HG02588 (cell line): ENCODE data around the gene SMARCC1.

Source experiments
- ATAC-seq: cut with Tn5 transposase; IDR thresholded peaks from one replicate; pipeline ENCODE4 v1.9.1; 2021; ENCODE audit warnings: mild to moderate bottlenecking, moderate library complexity; ENCODE audit not compliant: unreplicated experiment

The SMARCC1 gene

DNA sequence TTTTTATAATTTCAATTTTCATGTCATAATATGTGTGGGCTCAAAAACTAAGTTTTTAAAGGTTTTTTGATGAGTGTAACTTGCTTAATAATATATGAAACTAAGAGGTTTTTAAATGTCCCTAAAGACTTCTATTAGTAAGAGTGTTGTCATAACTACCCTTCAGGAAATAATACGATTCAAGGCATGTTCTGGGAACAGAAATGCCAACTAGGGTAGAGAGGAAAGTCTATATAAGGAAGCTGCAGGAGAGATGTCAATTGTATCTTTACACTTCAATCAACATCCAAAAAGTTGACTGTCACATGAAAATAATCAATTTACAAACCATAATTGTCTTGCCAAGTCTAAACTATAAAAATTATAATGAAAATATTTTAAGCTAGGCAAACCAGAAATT lies 76.3 kb downstream of the SMARCC1 start:
- no peak for ATAC-seq

DNA sequence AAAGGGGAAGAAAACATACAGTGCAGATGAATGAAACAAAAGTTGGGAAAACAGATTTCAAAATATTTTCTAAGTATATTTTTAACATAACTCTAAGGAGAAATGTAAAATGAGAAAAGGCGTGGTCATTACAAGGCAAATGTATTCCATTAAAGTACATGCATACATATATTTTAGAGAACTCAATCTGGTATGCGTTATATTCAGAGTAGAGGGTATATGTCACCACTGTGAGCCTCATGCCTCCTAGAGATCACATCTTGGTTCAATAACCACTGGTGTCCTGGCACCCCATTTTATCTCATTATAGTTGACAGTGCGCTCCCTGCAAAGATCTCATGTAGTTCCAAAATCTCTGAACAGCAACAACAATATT lies 77.5 kb downstream of the SMARCC1 start:
- ATAC-seq = no peak

DNA sequence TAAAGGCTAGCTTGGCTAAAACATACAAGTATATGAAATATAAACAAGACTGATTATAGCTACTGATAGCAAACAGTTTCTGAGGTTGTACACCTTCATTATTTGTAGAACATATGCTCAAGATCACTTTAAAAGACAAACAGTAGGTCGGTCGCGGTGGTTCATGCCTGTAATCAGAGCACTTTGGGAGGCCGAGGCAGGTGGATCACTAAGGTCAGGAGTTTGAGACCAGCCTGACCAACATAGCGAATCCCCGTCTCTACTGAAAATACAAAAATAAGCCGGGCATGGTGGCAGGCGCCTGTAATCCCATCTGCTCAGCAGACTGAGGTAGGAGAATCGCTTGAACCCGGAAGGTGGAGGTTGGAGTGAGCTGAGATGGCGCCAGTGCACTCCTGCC lies 80.3 kb downstream of the SMARCC1 start:
- ATAC-seq = no peak

DNA sequence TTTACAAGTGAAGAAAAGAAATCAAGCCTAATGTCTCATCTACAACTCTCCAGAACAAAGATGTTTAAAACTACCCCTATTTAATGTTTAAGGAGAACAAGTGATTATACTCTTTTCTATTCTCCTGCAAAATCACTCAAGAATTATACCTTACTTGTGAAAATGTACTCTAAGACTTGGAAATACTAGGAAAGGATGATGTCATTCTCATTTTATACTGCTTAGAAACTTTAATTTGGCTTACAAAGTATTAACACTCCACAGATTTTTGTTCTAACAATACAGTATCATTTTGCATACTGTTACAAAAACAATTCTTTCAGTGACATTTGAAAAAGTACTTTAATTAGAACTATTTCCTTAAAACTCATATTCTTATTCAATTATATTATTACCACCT lies 89.5 kb downstream of the SMARCC1 start:
- ATAC-seq = no peak

DNA sequence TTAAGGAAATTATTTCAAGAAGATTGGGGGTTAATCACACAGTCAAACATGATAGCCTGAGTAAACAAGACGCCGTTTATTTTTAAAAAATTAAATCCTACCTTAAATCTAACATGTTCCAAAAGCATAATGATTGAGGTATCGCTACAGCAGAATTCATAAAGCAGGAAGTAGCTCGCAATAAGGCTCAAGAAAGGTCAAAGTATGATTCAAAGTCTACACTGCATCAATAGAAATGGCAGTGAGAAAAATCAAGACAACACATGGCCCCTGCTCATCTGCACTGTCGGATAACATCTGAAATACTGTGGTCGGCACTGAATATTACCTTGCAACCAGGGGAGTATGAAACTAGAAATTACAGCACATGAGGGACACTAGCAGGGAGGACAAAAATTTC lies 93.2 kb downstream of the SMARCC1 start:
- no peak for ATAC-seq

DNA sequence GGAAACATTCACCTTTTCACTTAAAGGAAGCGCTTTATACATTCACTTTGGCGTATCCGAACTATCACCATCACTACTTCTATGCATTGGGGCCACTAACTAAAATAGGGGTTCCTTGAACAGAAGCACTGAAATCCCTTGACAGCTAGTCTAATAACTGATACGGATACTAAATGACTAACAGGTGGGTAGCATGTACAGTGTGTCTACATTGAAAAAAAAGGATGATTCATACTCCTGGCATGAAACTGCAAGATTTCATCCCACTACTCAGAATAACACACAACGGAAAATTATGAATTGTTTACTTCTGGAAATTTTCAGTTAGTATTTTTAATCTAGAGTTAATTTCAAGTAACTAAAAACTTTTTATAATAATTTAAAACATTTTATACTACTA lies 96.7 kb downstream of the SMARCC1 start:
- no peak for ATAC-seq

DNA sequence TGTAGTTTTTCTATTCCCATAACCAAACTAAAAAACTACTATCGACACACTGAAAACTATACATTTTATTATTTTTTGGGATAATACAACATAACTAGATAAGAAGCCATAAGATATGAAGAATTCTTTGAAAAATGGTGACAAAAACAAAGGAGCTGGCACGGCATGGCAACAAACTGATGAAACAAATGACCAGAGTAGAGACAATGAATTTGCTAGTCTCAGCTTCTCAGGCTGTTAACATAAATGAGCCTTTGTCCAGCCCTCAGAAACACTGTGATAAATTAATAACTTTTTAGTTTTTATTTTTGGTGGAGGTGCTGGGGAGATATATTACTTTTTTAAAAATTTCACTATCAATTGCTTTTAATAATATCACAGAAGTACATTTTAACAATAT lies 100.7 kb downstream of the SMARCC1 start:
- no peak for ATAC-seq

DNA sequence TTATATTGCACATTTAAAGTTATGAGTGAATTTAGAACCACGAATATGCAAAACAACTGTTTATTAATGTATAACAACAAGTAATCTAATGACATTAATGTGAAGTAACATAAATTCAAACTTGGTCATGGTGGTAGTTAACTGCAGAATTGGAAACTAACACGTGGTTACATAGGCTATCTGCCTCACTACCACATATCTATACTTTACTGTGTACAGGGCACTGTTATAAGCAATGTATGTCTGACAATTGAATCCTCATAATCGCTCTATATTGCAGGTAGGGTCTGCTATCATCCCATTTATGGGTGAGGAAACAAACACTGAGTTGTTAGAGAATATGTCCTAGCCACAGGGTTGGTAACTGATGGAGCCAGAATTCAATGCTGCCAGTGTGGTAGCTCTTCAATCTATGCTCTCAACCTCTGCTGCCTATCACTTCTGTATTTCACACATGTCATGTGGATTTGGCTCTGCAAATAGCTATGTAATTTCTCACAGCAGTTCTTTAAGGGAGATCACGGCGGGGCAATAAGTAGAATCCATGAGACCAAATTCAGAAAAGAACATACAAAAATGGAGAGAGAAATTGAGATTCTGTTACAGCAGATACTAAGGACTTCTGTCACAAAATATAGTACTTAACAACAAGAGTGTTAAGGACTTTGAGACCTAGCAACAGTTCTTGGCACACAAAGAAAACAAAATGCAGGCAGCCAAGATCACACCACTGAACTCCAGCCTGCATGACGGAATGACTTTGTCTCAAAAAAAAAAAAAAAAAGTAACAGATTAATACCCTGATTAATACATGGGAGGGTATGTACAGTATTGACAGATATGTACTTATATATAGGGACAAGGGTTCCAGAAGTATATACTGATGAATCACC lies 103.0 kb downstream of the SMARCC1 start:
- ATAC-seq = no peak

DNA sequence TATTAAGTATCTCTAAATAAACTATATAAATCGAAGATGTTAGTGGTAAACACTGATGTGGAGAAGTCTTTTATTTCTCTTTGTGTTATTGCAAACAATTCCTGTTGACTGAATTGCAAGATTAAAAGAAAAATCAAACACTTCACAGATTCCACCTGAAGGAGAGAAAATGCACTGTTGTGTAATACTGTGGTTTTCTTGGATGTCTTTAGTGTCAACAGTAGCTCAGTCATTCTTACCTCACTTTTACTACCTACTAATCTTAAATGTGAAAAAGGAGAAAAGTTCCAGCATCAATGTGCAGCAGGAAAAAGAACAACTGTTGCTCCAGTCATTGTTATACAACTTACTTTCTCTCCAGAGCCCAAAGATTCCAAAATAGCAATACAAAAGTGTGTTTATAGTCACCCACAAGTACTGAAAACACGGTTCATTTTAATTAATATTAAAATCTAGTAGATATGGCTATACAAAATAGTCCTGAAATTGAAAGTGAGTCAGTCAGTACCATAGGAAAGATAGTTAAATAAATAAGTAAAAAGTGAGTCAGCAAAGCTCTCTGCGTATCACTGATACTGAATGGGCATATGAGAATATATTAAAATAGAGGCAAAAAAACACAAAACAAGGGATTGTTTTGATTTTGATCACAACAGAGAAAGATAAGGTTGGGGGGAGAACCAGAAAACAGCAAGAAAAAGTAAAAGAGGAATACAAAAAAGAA lies 112.5 kb downstream of the SMARCC1 start:
- no peak for ATAC-seq

DNA sequence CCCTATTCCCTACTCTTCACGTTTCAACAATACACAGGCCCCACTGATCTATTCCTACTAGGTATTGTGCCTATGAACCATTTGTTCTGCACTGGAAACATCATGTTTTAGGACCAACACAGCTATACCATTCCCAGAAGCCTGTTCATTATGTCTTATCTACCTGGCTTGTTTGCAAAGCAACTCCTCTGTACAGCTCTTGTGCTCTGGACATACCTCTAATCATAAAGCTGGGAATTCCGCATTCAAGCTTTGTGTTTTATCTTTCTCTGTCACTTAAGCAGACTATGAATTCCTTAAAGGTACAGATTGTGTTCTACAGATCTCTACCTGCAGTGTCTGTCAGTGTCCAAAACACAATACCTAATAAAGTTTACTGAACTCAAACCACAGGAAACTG lies 115.6 kb downstream of the SMARCC1 start:
- no peak for ATAC-seq

DNA sequence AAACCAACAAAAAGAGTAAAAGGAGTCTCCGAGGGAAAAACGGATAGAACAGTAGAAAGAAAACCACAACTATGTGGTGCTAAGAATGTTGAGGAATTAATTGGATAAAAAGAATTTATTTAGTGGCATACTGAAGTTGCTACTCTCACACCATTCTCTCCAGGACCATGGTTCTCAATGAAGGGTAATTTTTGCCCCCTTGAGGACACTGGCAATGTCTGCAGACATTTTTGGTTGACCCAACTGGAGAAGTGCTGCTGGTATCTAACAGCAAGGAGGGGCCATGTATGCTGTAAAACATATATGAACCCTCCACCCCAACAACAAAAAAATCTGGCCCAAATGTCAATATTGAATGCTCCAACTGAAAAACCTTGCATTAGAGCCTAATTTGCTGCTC lies 117.2 kb downstream of the SMARCC1 start:
- no peak for ATAC-seq

DNA sequence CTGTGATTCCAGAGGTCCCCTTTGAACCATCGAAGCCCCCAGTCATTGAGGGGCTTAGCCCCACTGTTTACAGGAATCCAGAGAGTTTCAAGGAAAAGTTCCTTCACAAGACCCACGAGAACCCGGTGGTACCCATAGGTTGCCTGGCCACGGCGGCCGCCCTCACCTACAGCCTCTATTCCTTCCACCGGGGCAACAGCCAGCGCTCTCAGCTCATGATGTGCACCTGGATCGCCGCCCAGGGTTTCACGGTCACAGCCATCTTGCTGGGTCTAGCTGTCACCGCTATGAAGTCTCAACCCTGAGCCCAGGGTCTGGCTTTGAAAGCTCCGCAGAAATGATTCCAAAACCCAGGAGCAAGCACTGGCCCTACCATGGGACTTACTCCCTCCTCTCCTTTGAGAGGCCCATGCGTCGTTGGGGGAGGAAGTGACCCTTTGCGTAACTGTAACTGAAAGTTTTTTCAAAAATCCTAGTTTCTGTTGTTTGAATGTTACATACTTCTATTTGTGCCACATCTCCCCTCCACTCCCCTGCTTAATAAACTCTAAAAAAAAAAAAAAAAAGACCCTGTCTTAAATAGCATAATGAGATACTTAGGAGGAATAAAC lies 118.0 kb downstream of the SMARCC1 start:
- ATAC-seq = no peak

DNA sequence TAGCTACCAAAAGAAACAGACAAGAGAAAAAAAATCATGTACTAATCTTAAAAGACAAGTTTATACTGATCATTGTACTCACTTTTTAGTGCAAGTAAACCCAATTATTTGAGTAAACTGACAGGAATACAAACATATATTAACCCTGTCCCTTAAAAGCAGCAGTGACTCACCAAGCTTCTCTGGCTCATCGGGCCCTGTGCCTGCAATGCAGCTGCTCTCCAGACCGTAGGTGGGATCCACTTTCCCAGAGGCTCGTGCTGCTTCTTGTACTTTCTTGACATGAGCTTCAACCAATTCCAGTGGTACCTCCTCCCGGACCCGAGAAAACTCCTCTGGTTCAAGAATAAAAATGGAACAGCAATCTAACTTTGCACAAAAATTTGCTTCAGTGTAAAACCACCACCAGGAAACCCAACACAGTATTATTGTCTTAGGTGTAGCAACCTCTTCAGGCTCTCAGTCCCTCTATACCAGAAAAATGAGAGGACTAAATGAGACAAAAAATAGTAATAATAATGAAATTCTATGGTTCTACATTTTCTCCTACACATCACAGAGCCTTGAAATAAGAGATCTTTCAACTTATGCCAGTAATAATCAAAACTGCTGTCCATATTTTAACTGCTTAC lies 120.5 kb downstream of the SMARCC1 start:
- no peak for ATAC-seq

DNA sequence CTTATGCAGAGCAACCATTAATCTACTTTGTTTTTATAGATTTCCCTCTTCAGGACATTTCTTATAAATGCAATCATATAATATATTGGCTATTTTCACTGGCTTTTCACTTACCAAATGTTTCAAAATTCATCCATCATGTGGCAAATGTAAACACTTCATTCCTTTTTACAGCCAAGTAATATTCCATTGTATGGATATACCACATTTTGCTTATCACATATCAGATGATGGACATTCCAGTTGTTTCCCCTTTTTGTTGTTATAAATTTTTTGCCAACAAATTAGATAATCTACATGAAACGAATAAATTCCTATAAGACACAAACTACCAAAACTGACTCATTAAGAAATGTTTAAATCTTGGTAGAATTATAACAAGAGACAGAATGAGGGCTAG lies 123.2 kb downstream of the SMARCC1 start:
- ATAC-seq = no peak

DNA sequence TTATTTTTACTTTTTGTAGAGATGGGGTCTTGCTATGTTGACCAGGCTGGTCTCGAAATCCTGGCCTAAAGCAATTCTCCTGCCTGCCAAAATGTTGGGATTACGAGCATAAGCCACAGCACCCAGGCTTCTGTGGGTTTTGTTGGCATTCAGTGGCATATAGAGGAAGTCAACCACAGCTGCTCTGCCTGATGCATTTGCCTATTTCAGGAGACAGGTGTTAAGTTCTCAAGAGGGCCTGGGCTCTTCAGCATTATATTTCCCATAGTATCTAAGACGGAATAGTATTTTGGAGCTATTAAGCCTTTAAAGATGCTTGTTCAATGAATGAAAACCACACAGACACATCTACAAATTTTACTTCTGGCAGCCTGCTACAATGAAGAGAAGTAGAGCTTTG lies 129.6 kb downstream of the SMARCC1 start:
- ATAC-seq = no peak

DNA sequence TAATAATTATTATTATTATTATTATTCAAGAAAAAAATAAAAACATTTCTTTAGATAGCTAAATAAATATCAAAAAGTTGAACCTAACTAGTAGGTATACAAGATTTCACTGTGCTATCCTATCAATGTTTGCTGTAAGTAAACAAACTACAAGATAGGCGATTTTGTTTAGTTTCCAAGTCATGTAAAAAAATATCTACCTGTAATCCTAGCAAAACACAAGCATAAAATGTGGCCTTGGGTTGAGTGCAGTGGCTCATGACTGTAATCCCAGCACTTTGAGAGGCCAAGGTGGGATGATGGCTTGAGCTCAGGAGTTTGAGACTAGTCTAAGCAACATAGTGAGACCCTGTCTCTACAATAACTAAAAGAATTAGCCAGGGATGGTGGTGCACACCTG lies 131.4 kb downstream of the SMARCC1 start:
- ATAC-seq = no peak

DNA sequence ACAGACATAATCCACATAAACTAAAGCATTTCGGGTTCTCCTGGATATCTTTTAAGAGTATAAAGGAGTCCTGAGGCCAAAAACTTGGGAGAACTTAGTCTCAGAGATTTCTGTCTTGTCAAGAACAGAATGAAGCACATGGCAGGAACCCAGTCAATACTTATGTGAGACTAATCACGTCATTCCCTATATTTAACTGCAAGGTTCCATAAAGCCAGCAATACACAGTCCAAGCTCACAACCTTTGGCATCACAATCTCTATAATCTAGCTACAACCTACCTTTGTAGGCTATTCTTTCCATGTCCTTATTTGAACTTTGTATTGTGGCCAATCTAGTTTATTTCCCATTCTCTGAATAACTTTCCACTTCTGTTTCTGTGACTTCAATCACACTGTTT lies 134.1 kb downstream of the SMARCC1 start:
- ATAC-seq = no peak

DNA sequence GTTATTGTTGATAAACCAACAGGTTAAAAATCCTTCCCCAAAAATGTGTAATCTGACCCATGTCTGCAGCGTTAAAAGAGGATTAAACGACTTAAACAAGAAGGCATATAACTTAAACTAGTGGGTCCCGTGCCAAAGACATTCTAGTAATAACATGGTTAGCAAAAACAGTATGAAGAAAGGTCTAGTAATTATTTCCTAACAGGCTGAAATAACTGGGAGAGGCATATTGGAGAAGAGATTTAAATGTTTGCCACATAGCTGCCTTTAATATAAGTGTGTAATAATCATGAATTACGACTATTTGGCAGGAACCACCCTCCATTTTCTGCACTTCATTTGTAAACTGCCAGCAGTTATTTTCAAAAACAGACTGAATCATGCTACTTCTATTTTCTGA lies 135.3 kb downstream of the SMARCC1 start:
- no peak for ATAC-seq

DNA sequence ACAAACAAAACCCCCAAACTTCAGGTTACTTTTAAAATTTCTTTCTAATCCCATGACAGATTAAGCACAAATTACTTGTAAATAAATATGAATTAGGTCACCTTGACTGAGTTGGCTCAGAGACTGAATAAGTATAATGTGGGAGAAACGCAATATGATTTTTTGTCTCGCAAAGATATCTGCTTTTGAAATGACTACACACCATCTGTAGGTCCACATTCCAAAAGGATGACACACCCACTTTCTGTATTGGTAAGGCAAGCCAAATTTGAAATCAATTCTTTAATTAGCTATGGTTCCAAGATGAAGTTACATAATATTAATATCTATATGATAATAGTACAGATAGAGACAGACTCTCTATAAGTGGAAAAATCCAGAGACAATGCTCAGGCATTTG lies 136.1 kb downstream of the SMARCC1 start:
- no peak for ATAC-seq

DNA sequence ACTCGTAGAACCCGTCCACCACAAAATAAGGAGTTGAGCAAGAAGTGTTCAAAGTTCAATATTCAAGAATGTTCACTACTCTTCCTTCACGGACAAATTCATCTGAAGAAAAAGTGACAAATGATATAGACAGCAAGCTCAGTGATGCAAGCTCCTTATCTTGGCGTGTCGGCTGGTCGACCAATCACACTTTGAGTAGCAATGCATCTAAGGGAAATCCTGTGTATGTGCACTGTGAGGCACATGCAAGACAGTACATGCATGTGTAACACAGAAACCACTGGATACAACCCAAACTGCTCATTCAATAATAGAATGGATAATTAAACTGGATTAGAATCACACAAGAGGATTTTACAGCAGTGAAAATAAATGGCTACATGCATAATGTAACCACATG lies 138.6 kb downstream of the SMARCC1 start:
- no peak for ATAC-seq

DNA sequence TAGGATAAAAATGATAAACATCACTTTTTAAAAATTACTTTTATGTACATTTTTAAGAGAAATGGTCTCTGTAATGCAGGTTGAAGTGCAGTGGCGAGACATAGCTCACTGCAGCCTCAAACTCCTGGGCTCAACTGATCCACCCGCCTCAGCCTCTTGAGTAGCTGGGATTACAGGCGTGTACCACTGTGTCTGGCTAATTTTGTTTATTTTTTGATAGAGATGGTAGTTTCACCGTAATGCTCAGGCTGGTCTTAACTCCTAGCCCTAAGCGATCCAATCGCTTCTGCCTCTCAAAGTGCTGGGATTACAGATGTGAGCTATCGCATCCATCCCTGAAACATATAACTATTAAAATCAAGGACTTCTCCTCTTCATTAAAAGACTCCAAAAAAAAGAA lies 140.0 kb downstream of the SMARCC1 start:
- ATAC-seq = no peak

DNA sequence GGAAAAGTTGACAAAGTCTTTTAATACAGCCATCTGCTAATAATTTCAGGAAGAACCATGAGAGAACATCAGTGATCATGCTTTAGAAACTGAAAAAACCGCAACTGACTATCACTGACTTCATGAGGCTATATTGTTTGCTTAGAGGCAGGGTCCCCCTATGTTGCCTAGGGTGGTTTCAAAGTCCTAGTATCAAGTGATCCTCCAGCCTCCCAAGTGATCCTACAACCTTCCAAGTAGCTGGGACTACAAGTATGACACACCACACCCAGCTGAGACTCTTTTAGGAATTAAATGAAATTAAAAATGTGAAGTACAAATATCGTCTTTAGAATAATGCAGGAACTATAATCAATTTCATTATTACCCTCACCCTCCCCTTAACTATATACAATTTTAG lies 144.8 kb downstream of the SMARCC1 start:
- ATAC-seq = no peak
